Measurements from ENCODE around the gene GPR146.

DNA sequence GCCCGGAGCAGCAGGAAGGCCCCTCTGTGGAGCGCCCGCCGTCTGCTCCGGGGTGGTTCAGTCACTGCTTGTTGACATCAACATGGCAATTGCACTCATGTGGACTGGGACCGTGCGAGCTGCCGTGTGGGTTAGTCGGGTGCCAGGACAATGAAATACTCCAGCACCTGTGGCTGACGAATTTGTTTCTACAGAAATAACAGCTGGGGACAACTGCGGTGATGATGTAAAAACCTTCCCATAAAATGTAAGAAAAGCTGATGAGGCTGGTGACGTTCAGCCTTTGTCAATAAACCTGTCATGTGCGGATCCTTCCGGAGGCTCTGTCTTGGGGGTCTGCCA, 49.1 kb downstream of the GPR146 start:
- TF ChIP-seq, protein P1, sequence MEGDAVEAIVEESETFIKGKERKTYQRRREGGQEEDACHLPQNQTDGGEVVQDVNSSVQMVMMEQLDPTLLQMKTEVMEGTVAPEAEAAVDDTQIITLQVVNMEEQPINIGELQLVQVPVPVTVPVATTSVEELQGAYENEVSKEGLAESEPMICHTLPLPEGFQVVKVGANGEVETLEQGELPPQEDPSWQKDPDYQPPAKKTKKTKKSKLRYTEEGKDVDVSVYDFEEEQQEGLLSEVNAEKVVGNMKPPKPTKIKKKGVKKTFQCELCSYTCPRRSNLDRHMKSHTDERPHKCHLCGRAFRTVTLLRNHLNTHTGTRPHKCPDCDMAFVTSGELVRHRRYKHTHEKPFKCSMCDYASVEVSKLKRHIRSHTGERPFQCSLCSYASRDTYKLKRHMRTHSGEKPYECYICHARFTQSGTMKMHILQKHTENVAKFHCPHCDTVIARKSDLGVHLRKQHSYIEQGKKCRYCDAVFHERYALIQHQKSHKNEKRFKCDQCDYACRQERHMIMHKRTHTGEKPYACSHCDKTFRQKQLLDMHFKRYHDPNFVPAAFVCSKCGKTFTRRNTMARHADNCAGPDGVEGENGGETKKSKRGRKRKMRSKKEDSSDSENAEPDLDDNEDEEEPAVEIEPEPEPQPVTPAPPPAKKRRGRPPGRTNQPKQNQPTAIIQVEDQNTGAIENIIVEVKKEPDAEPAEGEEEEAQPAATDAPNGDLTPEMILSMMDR (IDR thresholded peaks at IDR 0.05; ENCODE audit: insufficient read depth, low read length, poor library complexity, severe bottlenecking), result no peak
- no peak for TF ChIP-seq EZH2phosphoT487 (conservative IDR thresholded peaks at IDR 0.05; ENCODE audit: low read length)
